HG03442 (cell line): ENCODE results near the gene RBM14.
"Not testable (repeated sequence)": the region's sequence is repeated elsewhere in the genome, so short reads cannot be mapped to it uniquely, and the experiment has no call there.

Experiments used
- ATAC-seq: cut with Tn5 transposase; IDR thresholded peaks from one replicate; pipeline ENCODE4 v1.9.1; 2021; ENCODE audit warnings: mild to moderate bottlenecking, moderate library complexity; ENCODE audit not compliant: unreplicated experiment

RBM14 gene

DNA sequence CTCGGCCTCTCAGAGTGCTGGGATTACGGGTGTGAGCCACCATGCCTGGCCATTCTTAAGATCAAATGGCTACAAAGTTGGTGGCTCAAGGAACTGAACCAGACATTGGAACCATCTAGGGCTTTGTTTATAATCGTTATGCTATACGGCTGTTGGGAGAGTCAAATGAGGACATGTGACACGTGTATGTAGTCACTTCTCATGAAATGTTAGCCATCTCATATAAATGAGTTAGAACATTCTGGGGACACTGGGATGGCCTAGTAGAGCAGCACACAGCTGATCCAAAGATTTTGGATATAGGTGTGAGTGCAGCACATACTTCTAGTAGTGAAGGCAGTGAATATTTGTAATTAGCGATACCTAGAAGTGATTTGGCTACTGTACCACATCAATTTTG is 15.5 kb downstream of the RBM14 start:
- no peak for ATAC-seq

DNA sequence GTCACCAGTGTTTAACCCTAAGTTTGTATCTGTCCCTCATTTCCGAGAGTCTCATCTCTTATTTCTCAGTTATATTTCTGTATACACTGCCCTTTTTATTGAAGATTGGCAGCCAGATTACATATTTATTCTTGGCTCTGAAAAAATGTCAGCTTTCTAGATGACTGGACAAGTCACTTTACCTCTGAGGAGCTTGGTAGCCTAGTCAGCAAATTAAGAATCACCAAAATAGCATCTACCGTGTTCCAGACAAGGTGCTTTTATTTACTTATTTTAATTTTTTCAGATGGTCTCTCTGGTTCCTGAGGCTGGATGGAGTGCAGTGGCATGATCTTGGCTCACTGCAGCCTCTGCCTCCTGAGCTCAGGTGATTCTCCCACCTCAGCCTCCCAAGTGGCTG is 16.5 kb downstream of the RBM14 start:
- no peak for ATAC-seq

GRCh38 chr11:66636411-66636810 is 20.0 kb downstream of the RBM14 start:
- ATAC-seq: no peak

- no peak for ATAC-seq
Observed at GRCh38 chr11:66637557-66638176, 21.2 kb downstream of the RBM14 start.

DNA sequence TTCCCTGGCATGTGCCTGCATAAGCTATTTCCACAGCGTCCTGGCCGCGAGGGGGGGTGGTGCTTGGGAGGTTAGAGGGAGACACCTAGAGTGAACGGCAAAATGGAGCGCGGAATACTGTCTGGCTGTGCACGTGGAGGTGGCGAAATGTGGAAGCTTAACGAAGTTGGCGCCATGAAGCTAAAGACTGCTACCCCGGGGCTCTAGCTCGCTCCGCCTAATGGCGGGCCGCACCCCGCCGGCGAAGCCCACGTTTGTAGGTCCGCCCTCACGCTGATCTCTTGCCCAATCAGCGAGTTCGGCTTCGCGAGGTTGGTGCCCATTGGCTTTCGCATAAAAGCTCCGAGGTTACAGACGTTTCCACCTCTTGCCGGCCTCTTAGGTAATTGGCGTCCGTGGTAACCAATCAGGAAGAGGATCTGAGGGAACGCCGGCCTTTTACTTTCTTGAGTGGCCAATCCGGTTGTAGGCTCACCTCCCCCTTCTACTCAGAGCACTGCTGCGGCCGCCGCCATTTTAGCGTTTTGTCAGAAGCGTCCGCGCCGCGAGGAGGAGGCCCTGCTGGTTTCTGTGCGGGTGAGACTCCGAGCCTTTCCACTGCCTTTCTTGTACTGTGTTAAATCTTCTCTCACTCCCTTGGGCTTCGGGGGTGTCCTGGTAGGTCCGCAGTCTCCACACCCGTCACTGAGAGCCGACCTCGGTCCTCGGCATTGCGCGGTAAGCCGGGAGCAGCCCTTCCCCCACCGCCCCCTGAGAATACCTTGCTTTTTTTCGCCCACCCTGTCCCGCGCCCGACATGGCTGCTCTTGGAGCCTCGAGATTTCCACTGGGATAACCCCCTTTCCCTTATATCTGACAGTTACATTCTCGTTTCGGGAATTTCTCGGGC is 22.0 kb downstream of the RBM14 start, which contains the start of gene RBM4:
Gene RBM4, plus strand, starts transcription at position 527 of the 889 bp plus-strand sequence. CDS start 1,009 bp downstream, outside the sequence.
- peak; percentile 95 for ATAC-seq

DNA sequence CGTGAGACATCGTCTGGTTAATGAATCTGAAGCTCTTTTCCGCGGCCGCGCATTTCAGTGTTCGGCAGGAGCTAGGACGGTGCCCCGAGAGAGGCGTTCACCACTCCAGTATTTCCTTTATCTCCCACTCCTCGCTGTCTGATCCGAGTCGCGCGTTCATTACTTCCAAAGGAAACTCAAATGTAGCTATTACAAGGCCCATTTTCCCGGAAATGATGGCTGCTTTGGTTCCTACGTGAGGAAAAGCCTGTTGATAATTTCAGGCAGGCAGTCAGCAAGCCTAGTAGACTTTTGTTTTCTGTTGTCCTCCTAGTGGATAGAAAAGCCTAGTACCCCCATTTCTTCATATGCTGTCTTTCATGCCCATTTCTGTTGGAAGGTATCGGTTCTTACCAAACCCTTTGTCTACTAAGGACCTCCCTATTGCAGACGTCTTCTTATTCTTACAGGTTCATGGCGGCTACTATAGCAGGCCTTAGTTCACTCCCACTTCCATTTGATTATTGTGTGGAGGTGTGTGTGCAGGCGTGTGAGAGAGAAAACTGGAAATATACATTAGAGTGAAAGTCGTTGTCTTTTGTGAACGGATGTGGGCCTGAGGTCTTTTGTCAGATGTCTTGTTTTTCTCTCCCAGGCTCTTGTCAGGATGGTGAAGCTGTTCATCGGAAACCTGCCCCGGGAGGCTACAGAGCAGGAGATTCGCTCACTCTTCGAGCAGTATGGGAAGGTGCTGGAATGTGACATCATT is 22.8 kb downstream of the RBM14 start:
- ATAC-seq: no peak

DNA sequence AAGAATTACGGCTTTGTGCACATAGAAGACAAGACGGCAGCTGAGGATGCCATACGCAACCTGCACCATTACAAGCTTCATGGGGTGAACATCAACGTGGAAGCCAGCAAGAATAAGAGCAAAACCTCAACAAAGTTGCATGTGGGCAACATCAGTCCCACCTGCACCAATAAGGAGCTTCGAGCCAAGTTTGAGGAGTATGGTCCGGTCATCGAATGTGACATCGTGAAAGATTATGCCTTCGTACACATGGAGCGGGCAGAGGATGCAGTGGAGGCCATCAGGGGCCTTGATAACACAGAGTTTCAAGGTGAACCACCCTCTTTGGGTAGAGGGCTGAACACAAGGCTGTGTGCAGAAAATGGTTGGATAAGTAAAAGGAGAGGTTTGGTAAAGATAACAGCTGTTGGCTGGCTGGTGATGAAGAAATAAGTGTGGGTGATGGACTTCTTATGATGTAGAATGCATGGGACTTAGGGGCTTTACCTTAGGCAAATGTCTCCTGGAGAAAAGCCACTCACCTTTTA is 23.4 kb downstream of the RBM14 start:
- not testable (repeated sequence) for ATAC-seq

GRCh38 chr11:66641834-66642233 is 25.4 kb downstream of the RBM14 start:
- no peak for ATAC-seq

DNA sequence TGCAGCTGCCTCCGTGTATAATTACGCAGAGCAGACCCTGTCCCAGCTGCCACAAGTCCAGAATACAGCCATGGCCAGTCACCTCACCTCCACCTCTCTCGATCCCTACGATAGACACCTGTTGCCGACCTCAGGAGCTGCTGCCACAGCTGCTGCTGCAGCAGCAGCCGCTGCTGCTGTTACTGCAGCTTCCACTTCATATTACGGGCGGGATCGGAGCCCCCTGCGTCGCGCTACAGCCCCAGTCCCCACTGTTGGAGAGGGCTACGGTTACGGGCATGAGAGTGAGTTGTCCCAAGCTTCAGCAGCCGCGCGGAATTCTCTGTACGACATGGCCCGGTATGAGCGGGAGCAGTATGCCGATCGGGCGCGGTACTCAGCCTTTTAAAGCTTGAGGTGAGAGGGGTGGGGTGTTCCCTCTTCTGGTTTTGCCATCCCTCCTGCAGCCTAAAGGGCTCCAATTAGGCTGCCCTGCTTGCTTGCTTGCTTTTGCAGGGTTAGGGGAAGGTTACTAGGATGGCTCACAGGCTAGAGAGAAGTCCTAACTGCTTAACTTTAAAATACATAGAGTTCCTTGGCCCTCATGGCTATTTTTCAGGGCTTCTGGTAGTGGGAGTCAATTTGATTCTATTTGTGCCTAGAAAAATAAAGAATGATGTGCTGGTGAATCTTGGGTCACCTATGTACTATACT is 27.5 kb downstream of the RBM14 start:
- no peak for ATAC-seq

DNA sequence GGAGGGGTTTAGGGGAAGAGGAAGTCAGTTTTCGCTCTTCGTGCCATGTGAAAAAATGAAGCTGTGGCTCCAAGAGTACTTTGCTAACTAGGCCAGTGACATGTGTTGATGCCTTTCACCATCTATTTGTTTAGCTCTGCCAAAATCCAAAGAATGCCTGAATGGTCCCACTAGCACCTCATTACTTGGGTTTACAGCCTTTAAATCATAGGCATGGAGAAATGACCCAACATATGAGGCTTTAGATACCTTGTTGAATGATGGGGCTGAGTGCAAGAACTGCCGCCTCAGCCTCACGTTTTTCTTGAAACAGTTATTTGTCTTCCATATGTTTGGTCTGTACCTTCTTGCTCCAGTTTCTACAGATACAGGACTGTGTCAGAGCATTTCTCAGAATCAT is 30.4 kb downstream of the RBM14 start:
- ATAC-seq: no peak

DNA sequence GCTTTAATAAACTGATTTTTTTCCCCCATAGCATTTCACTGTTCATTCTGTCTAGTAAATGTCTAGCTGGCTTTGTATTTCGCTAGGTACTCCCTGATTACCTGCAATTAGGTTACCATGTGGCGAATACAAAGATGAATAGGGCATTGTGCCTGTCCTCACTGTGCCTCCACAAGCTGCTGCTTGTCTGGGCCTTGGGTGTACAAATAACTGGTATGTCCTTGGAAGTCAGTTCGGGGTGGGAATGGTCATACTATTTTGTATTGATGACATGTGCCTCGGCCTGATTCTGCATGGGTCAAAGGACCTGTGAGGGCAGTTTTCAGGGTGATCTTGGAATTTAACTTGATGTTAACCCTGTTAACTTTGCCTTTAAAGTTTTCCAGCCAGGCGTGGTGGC is 33.5 kb downstream of the RBM14 start:
- ATAC-seq: no peak

DNA sequence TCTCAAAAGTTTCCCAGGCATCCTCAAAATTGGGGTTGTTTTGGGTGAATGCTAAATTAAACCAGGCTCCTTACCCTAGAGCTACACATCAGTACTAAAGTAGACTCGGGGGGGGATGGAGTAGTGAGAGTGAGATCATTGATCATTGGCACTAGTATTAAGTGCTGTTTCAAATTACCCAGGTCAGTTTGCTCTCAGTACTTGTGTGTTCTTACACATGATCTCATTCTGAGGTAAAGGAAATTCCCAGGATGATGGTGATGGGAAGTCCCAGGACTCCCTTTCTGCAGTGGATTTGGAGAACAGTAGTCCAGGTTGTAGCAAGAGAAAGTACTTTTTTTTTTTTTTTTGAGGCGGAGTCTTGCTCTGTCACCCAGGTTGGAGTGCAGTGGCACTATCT is 34.6 kb downstream of the RBM14 start:
- ATAC-seq: no peak

DNA sequence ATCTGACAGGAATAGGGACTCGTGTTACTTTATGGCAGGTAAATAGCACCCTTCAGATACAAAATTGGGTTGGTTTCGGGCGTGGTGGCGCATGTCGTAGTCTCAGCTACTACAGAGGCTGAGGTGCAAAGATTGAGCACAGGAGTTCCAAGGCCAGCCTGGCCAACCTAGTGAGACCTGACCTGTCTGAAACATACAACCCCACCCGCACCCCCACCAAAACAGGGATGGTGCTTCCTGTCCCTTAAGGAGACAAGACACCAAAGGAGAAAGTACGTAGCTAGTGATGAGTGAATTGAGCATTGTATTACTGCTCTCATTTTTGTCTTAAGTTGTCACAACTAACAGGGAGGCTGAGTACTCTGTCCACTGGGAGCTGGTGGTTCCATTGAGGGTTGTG is 36.2 kb downstream of the RBM14 start:
- no peak for ATAC-seq

GRCh38 chr11:66653123-66653522 is 36.7 kb downstream of the RBM14 start:
- no peak for ATAC-seq

- ATAC-seq: no peak
Observed at GRCh38 chr11:66659763-66660162, 43.3 kb downstream of the RBM14 start.

GRCh38 chr11:66663741-66664296 is 47.4 kb downstream of the RBM14 start:
- ATAC-seq: no peak

DNA sequence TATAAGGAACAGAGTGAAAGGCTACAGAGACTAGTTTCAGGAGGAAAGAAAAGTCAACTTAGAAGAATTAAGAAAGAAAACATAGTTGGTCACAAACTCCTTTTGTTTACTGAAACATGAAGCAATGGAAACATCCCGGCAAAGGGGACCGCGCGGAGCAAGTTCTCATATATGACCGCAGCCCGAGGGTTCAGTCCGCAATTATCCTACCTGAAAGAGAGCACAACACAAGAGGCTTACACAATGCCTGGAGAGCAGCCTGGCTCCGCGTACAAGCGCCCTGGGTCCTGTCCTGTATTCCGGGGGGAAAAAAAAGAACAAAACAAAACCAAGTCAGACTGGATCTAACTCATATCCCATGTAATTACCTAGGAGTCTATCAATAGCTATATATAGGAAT is 48.9 kb downstream of the RBM14 start:
- ATAC-seq: no peak

DNA sequence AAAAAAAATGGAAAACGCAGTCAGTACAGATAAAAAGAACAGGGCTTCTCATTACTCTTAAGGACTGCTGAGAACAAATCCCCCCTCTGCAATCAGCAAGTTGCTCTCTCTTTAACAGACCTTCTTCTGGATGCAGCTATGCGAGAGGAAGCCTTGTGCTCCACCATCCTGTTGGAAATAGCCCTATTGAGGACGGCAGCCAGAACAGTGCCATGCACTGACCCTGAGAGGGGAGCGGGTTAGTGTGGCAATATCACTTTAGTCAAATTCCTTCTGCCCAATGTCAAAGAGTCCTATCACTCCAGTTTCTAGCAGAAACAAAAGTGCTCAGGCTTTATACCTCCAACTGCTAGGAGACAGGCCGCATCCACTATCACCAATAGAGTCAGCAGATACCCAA is 54.4 kb downstream of the RBM14 start:
- no peak for ATAC-seq

DNA sequence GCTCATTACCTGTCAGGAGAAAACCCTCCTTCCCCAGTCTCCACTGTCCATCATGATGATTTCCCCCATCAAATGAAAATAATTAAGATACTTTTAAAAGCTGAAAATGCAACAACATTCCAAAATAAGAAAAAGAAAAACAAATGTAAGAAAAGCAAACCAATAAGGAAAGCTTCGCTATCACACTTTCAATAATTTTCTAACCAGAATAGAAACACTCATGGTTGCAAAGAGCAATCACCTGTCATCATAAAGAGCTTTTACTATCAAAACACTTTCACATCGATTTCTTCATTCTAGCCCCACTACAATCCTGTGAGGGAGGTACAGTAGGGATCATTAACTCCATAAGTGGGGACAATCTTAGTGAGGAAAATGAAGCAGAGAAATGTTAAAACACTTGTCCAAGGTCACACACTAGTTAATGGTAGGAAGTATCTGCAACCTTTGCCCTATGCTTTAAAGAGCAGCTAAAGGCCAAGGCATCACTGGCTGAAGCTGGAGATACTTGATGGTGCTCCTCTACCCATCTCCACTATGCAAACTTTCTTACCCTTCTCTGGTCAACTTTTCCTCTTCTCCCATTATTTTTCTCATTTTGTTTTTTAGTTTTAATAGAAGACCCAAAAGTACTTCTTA is 58.7 kb downstream of the RBM14 start:
- ATAC-seq: no peak
